Vagina (tissue), 2 donors: ENCODE results near the gene MRPL51.

Source experiments
- CTCF ChIP-seq, 3 experiments: fragments of 450-650 bp in 2 of 3; fragments of 200-600 bp in 1 of 3; sonication (generic) in 1 of 3; IDR thresholded peaks; one replicate each; pipeline ENCODE4 v1.5.1; 2017 to 2019; ENCODE audit warnings: antibody characterized with exemption in 3 of 3, mild to moderate bottlenecking in 2 of 3, moderate library complexity in 2 of 3
- POLR2A ChIP-seq, 2 donors: fragments of 450-650 bp; IDR thresholded peaks; one replicate each; pipeline ENCODE4 v1.6.1; 2017; ENCODE audit warnings: antibody characterized with exemption in 2 of 2, mild to moderate bottlenecking in 2 of 2, moderate library complexity in 2 of 2
- POLR2AphosphoS5 ChIP-seq, 2 donors: sonication (generic); formaldehyde crosslinking; IDR thresholded peaks; one replicate each; pipeline ENCODE4 v1.9.0; 2017; ENCODE audit warnings: antibody characterized with exemption in 2 of 2, mild to moderate bottlenecking in 2 of 2, low read depth in 1 of 2; ENCODE audit not compliant: insufficient read depth in 1 of 2

GRCh38 chr12:6452944-6453630 lies 40.0 kb downstream of the MRPL51 start:
- TF ChIP-seq POLR2A (IDR thresholded peaks at IDR 0.05): no peak
- no peak for TF ChIP-seq CTCF (IDR thresholded peaks at IDR 0.05)
- no peak for TF ChIP-seq POLR2AphosphoS5 (IDR thresholded peaks at IDR 0.05; ENCODE audit: insufficient read depth in 1 of 2, low read depth in 1 of 2)
